Activated CD4-positive, alpha-beta T cell treated with anti-CD3 and anti-CD28 coated beads, Interleukin-2, amount 50 U/mL, for 4 hours (primary cell): Measurements from ENCODE around the gene ADGB.
"Not testable (repeated sequence)": the region's sequence is repeated elsewhere in the genome, so short reads cannot be mapped to it uniquely, and the experiment has no call there.

Source experiments
- DNase-seq, 2 experiments: peaks; one replicate each; pipeline ENCODE4 v3.0.0-alpha.2; 2020

ADGB gene

GRCh38 chr6:146598772-146599405, at the start of gene ADGB:
ADGB (plus strand) TSS chr6:146598972; CDS start chr6:146599041, 69 bp downstream.
- DNase-seq, result no peak

- DNase-seq, result no peak
These were observed 47.9 kb upstream of the ADGB start for GRCh38 chr6:146550911-146551310.

GRCh38 chr6:146551545-146551944, 47.2 kb upstream of the ADGB start:
- DNase-seq, result no peak

- DNase-seq, result no peak
These were observed 45.2 kb upstream of the ADGB start for GRCh38 chr6:146553377-146554135.

- DNase-seq, result no peak
These were observed 38.2 kb upstream of the ADGB start for GRCh38 chr6:146560607-146561006.

- not testable (repeated sequence) for DNase-seq
These were observed 32.1 kb upstream of the ADGB start for GRCh38 chr6:146566661-146567060.

GRCh38 chr6:146568619-146569018, 30.2 kb upstream of the ADGB start:
- not testable (repeated sequence) for DNase-seq

- no peak for DNase-seq
These were observed 24.6 kb upstream of the ADGB start for GRCh38 chr6:146574211-146574610.

GRCh38 chr6:146578054-146578453, 20.7 kb upstream of the ADGB start:
- no peak for DNase-seq

GRCh38 chr6:146581968-146582367, 16.8 kb upstream of the ADGB start:
- DNase-seq, result no peak

- DNase-seq, result no peak
These were observed 15.9 kb upstream of the ADGB start for GRCh38 chr6:146582857-146583256.

- no peak for DNase-seq
These were observed 14.8 kb upstream of the ADGB start for GRCh38 chr6:146583966-146584365.

- no peak for DNase-seq
These were observed 11.3 kb upstream of the ADGB start for GRCh38 chr6:146587459-146587858.

GRCh38 chr6:146590492-146590891, 8.3 kb upstream of the ADGB start:
- no peak for DNase-seq

- DNase-seq, result no peak
These were observed 6.3 kb upstream of the ADGB start for GRCh38 chr6:146592451-146592850.

- no peak for DNase-seq
These were observed 4.8 kb upstream of the ADGB start for GRCh38 chr6:146593986-146594385.

- DNase-seq, result no peak
These were observed 4.3 kb upstream of the ADGB start for GRCh38 chr6:146594495-146594894.

GRCh38 chr6:146595972-146596731, 2.6 kb upstream of the ADGB start:
- no peak for DNase-seq

GRCh38 chr6:146601352-146601751, 2.6 kb downstream of the ADGB start:
- no peak for DNase-seq

- no peak for DNase-seq
These were observed 3.8 kb downstream of the ADGB start for GRCh38 chr6:146602526-146602925.

- DNase-seq, result no peak
These were observed 15.2 kb downstream of the ADGB start for GRCh38 chr6:146613947-146614346.

- DNase-seq, result no peak
These were observed 21.9 kb downstream of the ADGB start for GRCh38 chr6:146620655-146621054.

GRCh38 chr6:146628350-146628749, 29.6 kb downstream of the ADGB start:
- no peak for DNase-seq

- DNase-seq, result no peak
These were observed 35.2 kb downstream of the ADGB start for GRCh38 chr6:146634022-146634421.
